Kidney capillary endothelial cell (primary cell): ENCODE results near the gene BCAS3.

Experiments used
- DNase-seq: peaks from one replicate; pipeline ENCODE4 v3.0.0-alpha.2; 2018; ENCODE audit warnings: low spot score

BCAS3 gene

GRCh38 chr17:61383689-61384201, 706.1 kb downstream of the BCAS3 start:
- no peak for DNase-seq

GRCh38 chr17:61384354-61384691, 706.7 kb downstream of the BCAS3 start:
- no peak for DNase-seq

GRCh38 chr17:61384692-61385576, 707.3 kb downstream of the BCAS3 start:
- DNase-seq, result no peak

DNA sequence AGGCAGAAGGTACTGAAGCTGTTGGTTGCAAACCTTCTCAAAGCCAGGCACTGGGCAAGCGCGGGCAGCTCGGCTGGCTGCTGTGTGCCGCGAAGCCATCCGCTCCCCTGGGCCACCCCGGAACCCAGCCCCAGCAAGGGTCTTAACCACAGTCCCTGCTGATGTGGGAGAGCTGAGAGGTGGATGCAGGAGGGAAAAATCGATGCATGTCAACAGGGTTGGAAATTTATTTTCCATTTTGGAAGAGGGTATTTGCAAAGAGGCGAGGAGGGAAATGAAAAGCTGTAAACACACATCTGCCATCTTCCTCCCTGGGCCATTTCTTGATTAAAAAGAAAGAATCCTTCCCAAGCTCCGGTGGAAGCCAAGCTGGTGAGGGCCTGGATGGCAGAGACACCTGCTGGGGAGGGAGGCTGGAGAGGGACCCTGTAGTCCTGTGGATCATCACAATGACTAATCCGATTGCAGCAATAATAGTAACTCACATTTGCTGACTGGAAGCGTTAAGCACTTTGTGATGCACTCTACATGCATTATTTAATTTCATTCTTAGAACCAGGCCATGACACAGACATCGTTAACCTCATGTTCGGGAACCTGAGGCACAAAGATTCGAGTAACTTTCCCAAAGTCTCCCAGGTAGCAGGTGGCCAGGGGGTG, 708.1 kb downstream of the BCAS3 start:
- DNase-seq, result no peak

DNA sequence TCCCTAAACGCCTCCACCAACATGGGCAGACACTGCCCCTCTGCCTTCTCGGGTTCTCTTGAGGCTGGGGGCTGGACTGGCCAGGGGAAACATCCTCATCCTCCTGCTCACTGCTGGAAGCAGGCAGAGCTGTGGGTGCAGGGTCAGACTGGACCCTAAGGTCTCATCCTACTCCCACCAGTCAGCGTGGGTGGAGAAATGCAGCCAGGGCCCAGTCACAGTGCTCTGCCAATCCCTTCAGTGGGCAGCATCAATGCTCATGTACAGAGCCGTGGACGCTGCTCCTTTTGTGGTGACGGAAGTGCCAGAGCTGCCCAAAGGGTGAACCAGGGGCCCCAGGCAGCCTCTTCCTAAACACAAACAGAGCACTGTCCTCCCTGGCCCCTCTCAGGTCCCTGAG, 708.6 kb downstream of the BCAS3 start:
- no peak for DNase-seq

GRCh38 chr17:61387011-61387410, 709.4 kb downstream of the BCAS3 start:
- DNase-seq, result no peak

DNA sequence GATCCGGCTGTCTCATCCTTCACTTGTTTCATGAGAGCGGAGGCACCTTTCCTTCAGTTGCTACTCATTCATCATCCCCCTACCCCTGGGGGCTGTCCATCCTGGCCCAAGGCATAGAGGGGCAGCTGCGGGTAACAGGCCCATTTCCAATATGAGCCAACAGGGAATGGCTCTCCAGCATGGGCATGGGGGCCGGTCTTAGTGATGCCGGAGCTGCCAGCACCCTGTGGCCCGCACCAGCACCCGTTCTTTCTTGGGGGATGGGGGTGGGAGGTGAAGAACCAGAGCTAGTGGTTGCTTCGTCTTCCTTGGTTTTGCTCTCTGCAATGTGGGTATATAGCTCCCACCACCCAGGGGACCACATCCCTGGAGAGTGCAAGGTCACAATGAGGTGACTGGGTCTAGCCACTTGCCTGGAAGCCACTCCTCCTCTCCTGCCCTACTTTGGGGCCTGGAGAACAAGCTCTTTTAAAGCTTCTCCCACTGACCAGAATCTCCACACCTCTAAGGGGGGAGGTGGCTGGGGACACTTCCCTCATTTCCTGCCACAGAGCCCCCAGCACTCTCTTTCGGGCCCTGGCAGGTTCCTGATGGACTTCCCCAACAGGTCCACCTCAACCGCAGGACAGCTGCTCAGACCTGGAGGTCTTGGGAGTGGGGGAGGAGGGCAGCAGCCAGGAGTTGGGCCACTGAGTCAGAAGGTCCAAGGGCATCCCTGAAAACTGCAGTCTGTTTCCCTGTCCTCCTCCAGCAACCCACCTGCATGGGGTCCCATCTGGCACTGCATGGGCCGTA, 710.1 kb downstream of the BCAS3 start:
- no peak for DNase-seq

DNA sequence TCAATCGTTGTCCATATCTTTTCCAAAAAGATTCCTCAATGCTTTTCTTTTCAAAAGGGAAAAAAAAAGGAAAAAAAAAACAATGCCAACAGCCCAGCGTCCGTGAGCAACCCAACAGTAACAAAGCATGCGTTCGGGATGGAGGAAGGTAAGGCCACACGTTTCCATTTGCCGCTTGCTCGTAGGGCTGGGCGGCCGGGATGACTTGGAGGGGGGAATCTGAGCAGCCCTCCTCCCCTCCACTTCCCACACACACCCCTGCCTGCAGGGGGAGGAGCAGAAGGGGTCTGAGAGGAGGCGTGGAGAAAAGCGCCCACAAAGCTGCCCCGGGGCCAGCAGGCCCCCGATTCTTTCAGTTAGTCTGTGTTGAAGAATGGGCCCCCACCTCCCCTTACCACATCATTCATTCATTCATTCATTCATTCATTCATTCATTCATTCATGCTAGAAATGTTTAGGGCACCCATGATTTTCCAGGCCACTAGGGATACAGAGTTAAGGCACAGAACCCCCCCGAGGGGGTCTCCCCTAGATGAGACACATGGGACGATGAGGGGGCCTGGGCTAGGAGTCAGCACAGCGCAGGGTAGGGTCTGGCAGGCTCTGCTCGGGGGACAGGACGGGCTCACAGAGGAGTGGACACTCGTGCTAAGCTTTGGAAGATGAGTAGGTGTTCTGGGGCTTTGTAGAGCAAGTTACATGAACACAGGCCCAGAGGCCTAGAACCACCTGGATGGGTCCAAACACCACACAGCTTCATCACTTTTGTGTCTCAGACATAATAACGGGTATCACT, 711.1 kb downstream of the BCAS3 start:
- DNase-seq, result no peak

- no peak for DNase-seq
Observed at GRCh38 chr17:61389670-61390478, 712.2 kb downstream of the BCAS3 start.

DNA sequence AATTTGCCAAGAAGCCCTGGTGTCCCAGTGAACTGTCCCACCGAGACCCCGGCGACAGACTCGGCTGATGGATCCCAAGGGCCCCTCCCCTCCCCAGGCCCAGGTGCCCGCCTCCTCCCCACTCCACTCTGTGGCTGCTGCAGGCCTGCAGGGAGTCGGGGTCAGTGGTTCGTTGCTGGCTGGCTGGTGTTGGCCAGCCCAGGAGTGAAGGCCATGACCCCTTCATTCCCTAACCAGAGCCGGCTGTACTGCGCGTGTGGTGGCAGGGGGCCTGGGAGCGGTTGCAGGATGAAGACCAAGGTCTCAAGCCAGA, 712.8 kb downstream of the BCAS3 start:
- no peak for DNase-seq

DNA sequence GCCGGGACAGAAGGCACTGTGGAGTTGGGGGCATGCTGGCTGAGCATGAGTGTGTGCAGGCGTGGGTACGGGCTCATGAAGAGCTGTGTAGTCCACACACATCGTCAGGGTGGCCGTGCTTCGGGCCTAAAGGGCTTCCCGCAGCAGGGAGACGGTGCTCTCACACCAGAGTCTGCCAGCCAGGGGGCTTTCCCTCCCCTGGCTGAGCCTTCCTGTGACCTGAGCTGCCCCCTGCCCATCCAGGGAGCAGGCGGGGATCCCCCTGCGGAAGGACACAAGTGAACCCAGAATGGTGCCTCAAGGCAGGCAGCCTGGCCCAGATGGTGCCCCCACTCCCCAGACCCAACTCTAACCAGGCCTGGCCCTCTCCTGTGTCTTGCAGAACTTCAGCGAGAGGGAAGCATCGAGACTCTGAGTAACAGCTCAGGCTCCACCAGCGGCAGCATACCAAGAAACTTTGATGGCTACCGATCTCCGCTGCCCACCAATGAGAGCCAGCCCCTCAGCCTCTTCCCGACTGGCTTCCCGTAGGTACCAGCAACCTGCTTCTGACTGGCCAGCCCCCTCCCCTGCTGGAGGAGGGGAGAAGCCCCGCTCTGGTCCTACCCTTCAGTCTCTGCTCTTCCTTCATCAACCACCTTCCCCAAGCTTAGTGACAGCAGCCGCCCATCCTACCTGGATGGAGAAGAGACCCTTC, 714.1 kb downstream of the BCAS3 start:
- no peak for DNase-seq

DNA sequence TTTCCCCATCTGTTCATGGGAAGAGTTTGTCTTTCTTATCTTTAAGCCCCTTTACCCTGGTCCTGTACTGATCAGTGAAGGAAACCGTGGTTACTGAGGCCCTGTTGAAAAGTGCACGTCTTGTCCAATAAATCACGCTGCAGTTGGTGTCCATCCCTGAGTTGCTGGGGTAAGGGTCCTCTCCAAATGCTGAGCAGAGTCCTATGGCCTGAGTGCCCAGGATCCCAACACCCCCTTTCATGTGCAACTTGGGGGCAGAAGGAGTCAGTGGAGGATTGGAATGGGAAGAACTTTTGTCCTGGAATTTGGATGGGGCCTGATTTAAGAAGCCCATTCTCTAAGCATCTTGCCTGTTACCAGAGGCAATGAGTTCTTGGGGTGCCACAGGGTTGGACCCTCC, 715.0 kb downstream of the BCAS3 start:
- DNase-seq, result no peak

GRCh38 chr17:61393550-61393903, 715.9 kb downstream of the BCAS3 start:
- no peak for DNase-seq

DNA sequence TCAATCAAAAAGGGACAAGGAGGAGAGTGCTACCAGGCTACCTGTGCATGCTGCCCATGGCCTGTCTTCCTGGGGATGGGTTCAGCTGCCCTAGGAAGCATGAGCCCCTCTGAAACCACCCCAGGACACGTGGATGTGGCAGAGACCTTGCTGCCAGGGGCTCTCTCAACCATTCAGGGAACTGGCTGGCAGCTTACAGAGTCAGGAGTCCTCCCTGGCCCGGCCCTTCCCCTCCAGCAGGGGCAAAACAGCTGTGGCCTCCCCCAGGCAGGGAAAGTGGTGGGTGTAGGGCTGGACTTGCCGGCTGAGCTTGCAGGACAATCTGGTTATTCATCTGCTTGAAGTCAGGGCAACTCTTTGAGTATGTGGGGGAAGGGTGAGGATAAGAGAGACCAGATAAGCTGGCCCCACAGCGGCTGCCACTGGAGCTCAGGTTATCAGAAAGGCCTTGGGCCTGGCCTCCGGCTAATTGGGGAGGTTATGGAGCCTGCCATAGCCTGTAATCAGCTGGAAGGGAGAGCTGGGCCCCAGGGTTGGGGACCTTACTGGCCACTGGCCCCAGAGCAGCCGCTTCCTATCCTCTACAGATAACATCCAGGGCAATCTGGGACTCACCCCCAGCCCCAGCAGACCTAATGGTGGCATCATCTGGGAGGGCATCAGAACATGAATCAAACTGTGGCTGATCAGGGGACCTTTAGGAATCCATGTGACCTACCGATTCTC, 716.4 kb downstream of the BCAS3 start:
- DNase-seq, result no peak

GRCh38 chr17:61394630-61395408, 717.2 kb downstream of the BCAS3 start:
- DNase-seq, result no peak

DNA sequence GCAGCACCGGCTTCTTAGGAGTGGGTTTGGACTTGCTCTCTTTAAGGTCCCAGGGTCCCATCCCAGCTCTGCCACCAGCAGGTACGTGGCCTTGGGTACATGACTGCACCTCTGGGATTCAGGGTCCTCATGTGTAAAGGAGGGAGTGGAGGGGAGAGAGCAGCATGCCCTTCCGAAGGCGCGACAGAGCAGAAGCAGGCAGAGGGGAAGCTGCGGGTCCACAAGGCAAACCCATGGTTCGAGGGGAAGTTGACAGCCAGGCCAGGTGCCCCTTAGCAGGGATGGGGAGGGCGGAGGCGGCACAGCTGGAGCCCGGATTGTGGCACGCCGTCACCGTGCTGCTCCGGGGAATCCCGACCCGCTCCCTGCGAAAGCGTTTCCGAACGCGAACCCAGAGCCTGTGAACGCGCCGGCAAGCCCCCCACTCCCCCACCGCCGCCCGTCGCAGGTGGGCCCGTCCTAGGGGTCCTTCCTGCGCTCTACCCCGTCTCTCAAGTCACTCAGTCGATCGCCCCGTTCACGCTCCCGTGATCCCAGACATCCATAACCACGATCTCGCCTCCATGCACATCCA, 717.8 kb downstream of the BCAS3 start:
- DNase-seq, result no peak

GRCh38 chr17:61395983-61396585, 718.4 kb downstream of the BCAS3 start:
- no peak for DNase-seq

GRCh38 chr17:61396586-61397085, 719.0 kb downstream of the BCAS3 start:
- DNase-seq, result no peak
